Effector memory CD8-positive, alpha-beta T cell (primary cell): ENCODE measurements around the gene HPSE.
A peak's percentile ranks its signal among the peaks of the same experiment; 100 is the strongest.

Experiments used
- ATAC-seq: fragments of 150-1000 bp; cut with Tn5 transposase; replicated peaks from 2 replicates; pipeline ENCODE4 v1.10.0; 2021; ENCODE audit warnings: mild to moderate bottlenecking, moderate library complexity
- DNase-seq, 3 experiments: peaks; one replicate each; pipeline ENCODE4 v3.0.0; 2021
- H3K27ac Mint-ChIP-seq, 2 donors: one replicate each; pipeline ENCODE4 v1.8.0; 2022; ENCODE audit warnings: mild to moderate bottlenecking in 2 of 2, mixed read lengths in 2 of 2, moderate library complexity in 2 of 2
- H3K27me3 Mint-ChIP-seq, 2 donors: one replicate each; pipeline ENCODE4 v1.8.0; 2022; ENCODE audit warnings: mixed read lengths in 2 of 2
- H3K36me3 Mint-ChIP-seq: one replicate; pipeline ENCODE4 v1.8.0; 2022; ENCODE audit warnings: mild to moderate bottlenecking, moderate library complexity, mixed read lengths; ENCODE audit not compliant: insufficient read depth
- H3K4me1 Mint-ChIP-seq, 2 donors: one replicate each; pipeline ENCODE4 v1.8.0; 2022; ENCODE audit warnings: low read depth in 2 of 2, mixed read lengths in 2 of 2
- H3K4me3 Mint-ChIP-seq, 2 donors: one replicate each; pipeline ENCODE4 v1.8.0; 2022; ENCODE audit warnings: mild to moderate bottlenecking in 2 of 2, mixed read lengths in 2 of 2, moderate library complexity in 2 of 2
- H3K9me3 Mint-ChIP-seq, 2 donors: one replicate each; pipeline ENCODE4 v1.8.0; 2022; ENCODE audit warnings: mixed read lengths in 2 of 2

HPSE gene

DNA sequence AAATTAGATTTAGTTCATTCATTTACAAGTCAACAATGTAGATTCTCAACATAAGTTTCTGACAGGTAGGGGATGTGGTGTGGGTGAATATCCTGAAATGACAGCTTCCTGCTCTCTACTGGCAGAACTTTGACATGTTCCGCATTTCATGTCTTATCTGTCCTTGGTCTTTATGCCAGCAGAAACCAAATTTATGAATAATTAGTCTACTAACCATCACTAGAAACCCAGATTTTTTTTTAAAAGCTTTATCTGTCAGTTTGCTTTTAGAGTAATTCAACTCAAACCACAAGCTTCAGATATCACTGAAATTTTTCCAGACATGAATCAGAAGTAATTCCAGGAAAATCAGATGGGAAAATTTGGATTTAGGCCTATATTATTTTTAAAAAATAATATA is 68.0 kb downstream of the HPSE start:
- peaks cover 5% of the 10 kb centered on the region for H3K36me3 Mint-ChIP-seq
- DNase-seq (no peak), ATAC-seq (peak; percentile 66)
- no peaks in the 10 kb centered on the region for H3K9me3 Mint-ChIP-seq
- no peak overlapping the region for H3K27ac Mint-ChIP-seq
- no peaks in the 10 kb centered on the region for H3K27me3 Mint-ChIP-seq
- peaks cover 6 to 9% of the 10 kb centered on the region in 2 donors for H3K4me1 Mint-ChIP-seq
- no peak overlapping the region for H3K4me3 Mint-ChIP-seq

DNA sequence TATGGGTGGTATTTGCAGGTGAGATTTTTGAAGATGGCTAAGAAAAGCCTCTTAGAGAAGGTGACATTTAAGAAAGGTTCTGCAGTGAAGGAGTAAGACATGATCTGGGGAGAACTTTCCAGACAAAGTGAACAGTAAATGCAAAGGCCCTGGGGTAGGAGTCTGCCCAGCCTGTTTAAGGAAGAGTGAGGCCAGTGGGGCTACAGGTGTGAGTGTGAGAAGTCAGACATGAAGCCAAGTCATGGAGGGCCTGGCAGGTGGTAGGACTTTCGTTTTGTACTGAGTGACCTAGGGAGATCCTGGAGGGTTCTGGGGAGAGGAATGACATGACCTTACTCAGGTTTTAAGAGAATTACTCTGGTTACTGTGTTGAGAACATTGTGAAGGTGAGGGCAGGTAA is 71.5 kb downstream of the HPSE start:
- no peak overlapping the region for H3K27ac Mint-ChIP-seq

DNA sequence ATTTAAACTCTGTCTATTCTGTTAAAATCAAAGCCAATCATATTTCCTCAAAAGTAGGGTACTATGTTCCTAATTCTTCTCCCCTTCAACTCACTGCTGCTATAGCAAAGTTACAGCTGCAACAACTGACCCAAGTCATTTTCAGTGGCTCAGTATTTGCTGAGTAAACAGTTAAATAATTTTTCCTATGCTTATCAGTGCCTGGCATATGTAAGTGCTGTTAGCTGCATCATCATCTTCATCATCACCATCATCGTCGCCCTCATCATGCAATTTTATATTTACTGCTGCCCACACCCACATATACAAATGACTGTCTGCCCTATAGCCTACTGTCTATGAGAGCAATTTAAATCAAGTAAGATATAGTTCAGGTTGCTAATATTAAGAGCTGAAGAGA is 72.0 kb downstream of the HPSE start:
- Mint-ChIP-seq H3K4me1 (peaks cover 8 to 11% of the 10 kb centered on the region in 2 donors), H3K36me3 (peaks cover 9% of the 10 kb centered on the region), H3K27me3 (no peaks in the 10 kb centered on the region), H3K9me3 (no peaks in the 10 kb centered on the region), H3K27ac (no peak overlapping the region), H3K4me3 (no peak overlapping the region)
- DNase-seq (no peak), ATAC-seq (no peak)

More for the DNA sequence above, 71.5 kb downstream of the HPSE start:
- H3K36me3 Mint-ChIP-seq: peaks cover 9% of the 10 kb centered on the region
- no peaks in the 10 kb centered on the region for H3K9me3 Mint-ChIP-seq
- no peak overlapping the region for H3K4me3 Mint-ChIP-seq
- no peak for ATAC-seq
- peaks cover 11 to 12% of the 10 kb centered on the region in 2 donors for H3K4me1 Mint-ChIP-seq
- no peak for DNase-seq
- no peaks in the 10 kb centered on the region for H3K27me3 Mint-ChIP-seq

DNA sequence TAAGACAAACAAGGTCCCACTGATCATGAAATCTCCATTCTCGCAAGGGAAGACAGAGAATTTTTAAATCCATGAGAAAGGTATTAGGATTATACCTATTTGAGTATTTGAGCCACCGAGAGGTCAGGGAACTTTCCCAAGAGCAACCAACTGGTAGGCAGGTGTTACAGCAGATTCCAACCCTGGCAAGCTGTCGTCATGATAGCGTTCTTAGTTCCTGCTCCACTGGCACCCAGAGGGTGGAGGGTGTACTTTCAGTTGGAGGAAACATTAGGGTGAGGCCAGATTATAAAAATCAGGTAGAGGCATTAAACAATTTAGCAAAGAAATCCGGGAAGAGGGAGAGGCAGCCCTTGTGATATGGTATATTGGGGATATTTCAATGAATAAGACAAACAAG is 73.3 kb downstream of the HPSE start:
- H3K4me3 Mint-ChIP-seq: no peak overlapping the region
- peaks cover 9% of the 10 kb centered on the region for H3K36me3 Mint-ChIP-seq
- DNase-seq: no peak
- no peak overlapping the region for H3K27ac Mint-ChIP-seq
- H3K4me1 Mint-ChIP-seq: peaks cover 8 to 12% of the 10 kb centered on the region in 2 donors
- ATAC-seq: no peak
- H3K9me3 Mint-ChIP-seq: no peaks in the 10 kb centered on the region
- no peaks in the 10 kb centered on the region for H3K27me3 Mint-ChIP-seq

DNA sequence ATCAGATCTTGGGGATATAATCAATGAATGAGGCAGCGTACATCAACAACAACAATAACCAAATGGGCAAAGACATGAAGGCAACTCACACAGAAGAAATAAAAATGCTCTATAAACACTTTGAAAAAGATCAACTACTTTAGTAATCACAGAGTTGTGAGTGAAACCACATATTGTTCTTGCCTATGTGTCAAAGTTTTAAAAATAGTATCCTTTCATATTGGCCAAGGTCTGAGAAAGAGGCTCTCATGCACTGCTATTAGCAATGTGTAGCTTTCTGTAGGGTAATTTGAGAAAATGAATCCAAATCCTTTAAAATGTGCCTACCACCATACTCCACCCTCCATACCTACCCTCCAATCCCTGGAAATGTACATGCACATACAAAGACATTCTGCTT is 75.1 kb downstream of the HPSE start:
- Mint-ChIP-seq H3K9me3 (no peaks in the 10 kb centered on the region), H3K36me3 (peaks cover 4% of the 10 kb centered on the region), H3K4me3 (no peak overlapping the region), H3K27me3 (no peaks in the 10 kb centered on the region), H3K27ac (no peak overlapping the region), H3K4me1 (peaks cover 8 to 12% of the 10 kb centered on the region in 2 donors)
- no peak for DNase-seq
- no peak for ATAC-seq

DNA sequence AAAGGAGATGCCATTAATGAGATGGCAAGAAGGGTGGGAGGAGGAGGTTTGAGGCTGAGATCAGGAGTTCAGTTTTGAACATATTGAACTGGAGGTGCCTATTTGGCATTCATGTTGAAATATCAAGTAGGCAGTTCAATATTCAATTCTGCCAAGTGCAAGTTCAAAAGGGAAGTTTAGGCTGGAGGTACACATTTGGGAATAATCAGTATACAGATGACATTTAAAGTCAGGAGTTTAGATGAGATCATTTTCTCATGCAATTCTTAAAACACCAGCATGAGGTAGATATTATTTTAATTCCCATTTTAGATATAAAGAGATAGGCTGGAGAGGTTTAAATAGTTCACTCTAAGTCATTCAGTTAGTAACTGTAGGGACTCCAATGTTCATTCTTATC is 76.2 kb downstream of the HPSE start:
- ATAC-seq (no peak), DNase-seq (no peak)
- H3K4me1 Mint-ChIP-seq: peaks cover 12 to 13% of the 10 kb centered on the region in 2 donors
- no peak overlapping the region for H3K4me3 Mint-ChIP-seq
- no peaks in the 10 kb centered on the region for H3K27me3 Mint-ChIP-seq
- H3K36me3 Mint-ChIP-seq: peaks cover 4% of the 10 kb centered on the region
- no peaks in the 10 kb centered on the region for H3K9me3 Mint-ChIP-seq
- no peak overlapping the region for H3K27ac Mint-ChIP-seq

DNA sequence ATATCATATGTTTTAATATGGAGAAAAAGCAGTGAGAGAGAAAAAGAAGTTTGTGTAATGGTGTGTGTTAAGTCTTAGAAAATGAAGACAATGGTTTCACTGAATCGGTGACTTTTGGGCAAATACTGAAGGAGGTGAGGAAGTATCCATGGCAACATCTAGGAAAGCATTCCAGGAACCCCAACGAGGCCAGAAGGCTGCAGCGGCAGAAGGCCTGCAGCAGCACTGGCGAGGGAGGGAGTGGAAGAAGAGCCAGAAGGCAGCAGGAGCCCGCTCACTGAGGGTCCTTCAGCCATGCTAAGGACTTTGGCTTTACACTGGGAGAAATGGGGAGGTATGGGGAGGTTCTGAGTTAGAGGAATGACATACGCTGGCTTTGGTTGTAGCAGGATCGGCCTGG is 76.8 kb downstream of the HPSE start:
- DNase-seq (no peak), ATAC-seq (no peak)
- Mint-ChIP-seq H3K27me3 (no peaks in the 10 kb centered on the region), H3K9me3 (no peaks in the 10 kb centered on the region), H3K27ac (no peak overlapping the region), H3K4me3 (no peak overlapping the region), H3K4me1 (peaks cover 15 to 17% of the 10 kb centered on the region in 2 donors), H3K36me3 (peaks cover 5% of the 10 kb centered on the region)

DNA sequence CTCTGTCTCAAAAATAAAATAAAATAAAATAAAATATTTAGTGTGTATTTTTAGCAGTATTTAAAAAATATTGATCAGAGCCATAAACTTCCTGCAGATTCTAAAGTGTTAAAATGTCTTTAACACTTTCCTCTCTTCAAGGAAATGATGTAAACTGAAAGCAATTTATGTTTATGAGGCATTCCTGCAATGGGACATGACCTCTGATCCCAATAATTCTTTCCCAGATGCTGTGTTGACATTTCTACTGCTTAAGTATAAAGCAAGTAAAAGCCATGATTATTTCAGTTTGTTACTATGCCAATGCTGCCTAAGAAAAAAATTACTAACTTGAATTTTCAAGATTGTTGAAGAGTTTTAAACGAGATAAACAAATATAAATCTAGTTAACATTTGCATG is 79.1 kb downstream of the HPSE start:
- Mint-ChIP-seq H3K27me3 (no peaks in the 10 kb centered on the region), H3K4me3 (no peak overlapping the region), H3K36me3 (peaks cover 7% of the 10 kb centered on the region), H3K9me3 (no peaks in the 10 kb centered on the region), H3K4me1 (peaks cover 32 to 39% of the 10 kb centered on the region in 2 donors), H3K27ac (no peak overlapping the region)
- no peak for DNase-seq
- no peak for ATAC-seq

DNA sequence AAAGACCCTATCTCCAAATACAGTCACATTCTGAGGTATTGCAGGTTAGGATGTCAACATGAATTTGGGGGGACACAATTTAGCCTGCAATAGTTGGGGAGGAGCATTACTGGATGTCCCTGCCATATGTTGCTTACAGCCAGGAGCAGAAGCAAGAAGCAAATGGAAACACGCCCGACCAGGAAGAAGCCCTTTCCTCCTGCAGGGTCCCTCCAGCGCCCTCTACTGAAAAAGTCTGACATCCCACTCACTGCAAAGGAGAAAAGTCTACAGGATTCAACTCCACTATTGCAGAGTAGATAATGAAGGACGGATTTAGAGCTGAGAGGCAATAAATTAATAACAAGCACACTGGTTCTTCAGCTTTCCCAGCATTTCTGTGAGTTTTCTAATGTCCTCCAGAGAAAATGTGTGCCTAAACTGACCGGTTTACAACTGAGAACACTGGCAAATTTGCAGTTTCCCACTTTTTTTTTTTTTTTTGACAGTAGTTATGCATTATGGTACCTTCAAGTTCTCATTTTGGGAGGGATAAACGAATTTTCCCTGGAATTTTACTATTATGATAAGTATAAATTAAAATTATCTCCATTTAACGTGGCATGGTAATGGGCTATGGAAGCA is 81.8 kb downstream of the HPSE start:
- no peaks in the 10 kb centered on the region for H3K9me3 Mint-ChIP-seq
- peak overlapping the region in 1 of 2 donors; percentile 22 for H3K27ac Mint-ChIP-seq
- H3K36me3 Mint-ChIP-seq: peaks cover 3% of the 10 kb centered on the region
- H3K4me3 Mint-ChIP-seq: peak overlapping the region; percentile 29 to 41
- ATAC-seq (peak; percentile 97), DNase-seq (peak; percentile 77 to 80 (median 78))
- no peaks in the 10 kb centered on the region for H3K27me3 Mint-ChIP-seq
- H3K4me1 Mint-ChIP-seq: peaks cover 23 to 31% of the 10 kb centered on the region in 2 donors

DNA sequence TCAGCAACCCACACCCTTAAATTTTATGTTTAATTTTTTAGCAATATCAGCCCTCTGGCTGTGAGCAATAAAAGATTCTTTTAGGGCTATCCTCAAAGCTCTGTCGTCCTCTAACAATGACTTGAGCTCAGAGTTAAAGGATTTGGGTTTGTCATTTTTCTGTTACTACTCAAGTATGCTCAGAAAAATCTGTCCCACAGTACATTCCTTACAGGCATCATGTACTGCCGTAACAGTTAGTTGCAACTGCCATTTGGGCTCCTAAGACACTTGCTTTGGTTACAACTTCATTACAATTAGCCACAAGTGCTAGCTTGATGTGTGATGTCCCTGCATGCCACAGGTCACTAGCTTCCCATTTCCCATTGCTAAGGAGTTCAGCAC is 83.2 kb downstream of the HPSE start:
- no peak for DNase-seq
- no peak for ATAC-seq
- Mint-ChIP-seq H3K36me3 (peaks cover 3% of the 10 kb centered on the region), H3K27ac (peak overlapping the region in 1 of 2 donors; percentile 23), H3K27me3 (no peaks in the 10 kb centered on the region), H3K4me3 (peak overlapping the region in 1 of 2 donors; percentile 7), H3K4me1 (peaks cover 22 to 31% of the 10 kb centered on the region in 2 donors), H3K9me3 (no peaks in the 10 kb centered on the region)

DNA sequence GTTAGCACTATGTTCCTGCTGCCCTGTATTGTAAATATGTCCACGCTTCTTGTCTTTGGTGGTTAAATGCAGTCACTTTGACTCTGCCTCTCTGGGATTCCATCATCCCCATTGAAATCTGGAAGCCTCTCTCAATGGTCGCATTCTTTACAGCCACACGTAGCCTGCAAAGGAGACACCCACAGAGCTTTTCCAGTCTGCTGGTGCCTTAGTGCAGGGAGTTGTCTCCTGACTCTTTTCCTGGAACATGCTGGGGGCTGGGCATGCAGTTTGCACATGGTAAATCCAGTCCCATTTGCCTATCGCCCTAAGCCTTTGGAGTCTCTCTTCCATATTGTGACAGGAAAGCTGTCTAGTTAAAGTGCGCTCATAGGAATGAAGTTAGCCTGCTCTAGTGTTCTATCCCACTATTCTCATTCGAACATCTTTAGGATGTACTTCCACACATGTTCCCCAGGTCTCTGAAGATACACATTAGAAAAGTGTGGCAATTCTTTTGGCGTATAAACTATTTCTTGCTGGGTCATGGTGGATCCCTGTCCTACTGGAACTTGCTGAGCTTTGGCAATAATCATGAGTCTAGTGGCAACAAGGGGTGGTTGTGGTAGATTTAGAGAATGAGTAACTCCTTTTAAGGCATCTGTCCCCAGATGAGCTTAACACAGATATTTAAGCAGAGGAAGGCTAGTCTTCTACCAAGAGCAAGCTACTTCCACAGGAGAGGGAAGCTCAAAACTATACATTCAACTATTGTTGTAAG is 83.8 kb downstream of the HPSE start:
- DNase-seq: no peak
- peaks cover 22 to 34% of the 10 kb centered on the region in 2 donors for H3K4me1 Mint-ChIP-seq
- H3K27ac Mint-ChIP-seq: peak overlapping the region in 1 of 2 donors; percentile 41
- peak overlapping the region in 1 of 2 donors; percentile 7 for H3K4me3 Mint-ChIP-seq
- no peaks in the 10 kb centered on the region for H3K9me3 Mint-ChIP-seq
- peaks cover 3% of the 10 kb centered on the region for H3K36me3 Mint-ChIP-seq
- no peaks in the 10 kb centered on the region for H3K27me3 Mint-ChIP-seq
- no peak for ATAC-seq

DNA sequence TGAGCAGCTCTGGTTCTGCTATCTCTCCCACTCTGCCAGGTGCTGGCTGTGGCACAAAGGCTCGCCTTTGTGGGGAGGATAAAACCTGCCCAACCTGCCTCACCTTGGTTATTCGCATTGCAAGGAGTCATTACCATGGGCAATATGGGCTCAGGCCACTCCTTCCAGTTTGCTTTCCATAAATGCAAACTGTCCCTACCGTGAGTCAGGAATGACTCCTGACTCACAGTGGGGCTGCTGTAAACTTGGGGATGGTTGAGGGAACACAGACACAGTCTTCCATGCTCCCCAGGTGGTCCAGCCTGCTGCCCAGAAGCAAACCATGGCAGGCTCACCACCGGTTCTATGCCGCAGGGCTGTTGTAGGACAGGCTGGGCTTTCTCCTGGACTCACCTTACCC is 86.2 kb downstream of the HPSE start:
- Mint-ChIP-seq H3K27me3 (no peaks in the 10 kb centered on the region), H3K4me1 (peaks cover 22 to 39% of the 10 kb centered on the region in 2 donors), H3K4me3 (no peak overlapping the region), H3K27ac (no peak overlapping the region), H3K9me3 (no peaks in the 10 kb centered on the region), H3K36me3 (peaks cover 3% of the 10 kb centered on the region)
- no peak for DNase-seq
- no peak for ATAC-seq

DNA sequence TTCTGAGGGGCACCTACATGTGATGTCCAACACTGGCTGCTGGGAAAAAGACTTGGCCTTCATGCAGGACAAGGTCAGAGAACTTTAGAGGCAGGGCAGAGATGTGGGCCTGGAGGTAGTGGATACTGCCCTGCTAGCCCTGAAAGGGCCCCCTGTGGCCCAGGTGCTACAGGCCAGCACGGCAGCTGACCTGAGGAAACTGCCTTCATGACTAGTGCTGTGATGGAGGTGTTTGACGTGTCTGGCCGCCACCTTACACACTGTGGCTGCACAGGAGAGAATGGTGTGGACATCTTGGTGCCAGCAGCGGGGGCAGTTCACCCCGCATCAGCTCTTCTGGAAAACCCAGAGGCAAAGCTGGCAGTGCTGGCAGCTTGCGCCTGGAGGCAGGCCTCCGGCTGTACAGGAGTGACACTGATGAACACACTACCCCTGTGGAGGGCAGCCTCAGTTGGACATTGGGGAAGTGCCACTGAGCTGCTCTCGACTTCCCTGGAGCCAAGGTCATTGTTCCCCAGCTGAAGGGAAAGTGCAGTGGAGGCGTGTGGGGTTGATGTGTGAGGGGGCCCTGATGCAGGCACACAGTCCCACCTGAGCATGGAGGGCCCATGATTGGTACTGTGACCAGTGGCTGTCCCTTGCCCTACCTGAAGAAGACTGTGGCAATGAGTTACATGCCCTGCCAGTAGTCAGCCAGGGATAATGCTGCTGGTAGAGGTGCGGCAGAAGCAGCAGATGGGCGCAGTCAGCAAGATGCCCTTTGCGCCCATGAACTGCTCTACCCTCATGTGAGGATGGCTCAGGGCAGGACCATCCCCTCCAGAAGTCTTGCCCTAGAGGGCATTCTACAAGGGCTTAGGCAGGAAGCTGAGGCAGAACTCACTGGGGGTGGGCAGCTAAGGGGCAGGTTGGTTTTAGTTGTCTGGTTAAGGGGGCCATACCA is 87.0 kb downstream of the HPSE start:
- H3K4me3 Mint-ChIP-seq: no peak overlapping the region
- H3K27ac Mint-ChIP-seq: no peak overlapping the region
- H3K36me3 Mint-ChIP-seq: peaks cover under 1% of the 10 kb centered on the region
- H3K27me3 Mint-ChIP-seq: no peaks in the 10 kb centered on the region
- H3K9me3 Mint-ChIP-seq: no peaks in the 10 kb centered on the region
- peaks cover 20 to 36% of the 10 kb centered on the region in 2 donors for H3K4me1 Mint-ChIP-seq
- DNase-seq (no peak), ATAC-seq (no peak)
